Activated B cell treated with CpG ODN at 0.5 μM for 24 hours (primary cell): Measurements from ENCODE around the gene ZYX. TPM values are rescaled to one million over a fixed set of nuclear protein-coding genes. Genes with fewer than 3 reads are reported as not detected.
"Not testable (repeated sequence)": the region's sequence is repeated elsewhere in the genome, so short reads cannot be mapped to it uniquely, and the experiment has no call there.

Experiments
- ATAC-seq: fragments of 200-7000 bp; cut with Tn5 transposase; one replicate; pipeline ENCODE4 v1.10.0; 2021; ENCODE audit warnings: low read depth, mild to moderate bottlenecking, moderate library complexity
- CTCF ChIA-PET: fragments of 350-600 bp; sonication (Branson Sonifier 250); formaldehyde crosslinking; loops from one replicate; lab custom pipeline; 2021; ENCODE audit warnings: antibody characterized with exemption; lab: Charles Lee
- POLR2A ChIA-PET: fragments of 350-600 bp; sonication (Branson Sonifier 250); formaldehyde crosslinking; loops from one replicate; lab custom pipeline; 2021; ENCODE audit warnings: antibody characterized with exemption; lab: Charles Lee
- DNase-seq: peaks from one replicate; pipeline ENCODE4 v3.0.0; 2022
- H3K27ac Mint-ChIP-seq: one replicate; pipeline ENCODE4 v1.8.0; 2020; ENCODE audit warnings: mixed read lengths
- H3K27me3 Mint-ChIP-seq: one replicate; pipeline ENCODE4 v1.8.0; 2021; ENCODE audit warnings: mixed read lengths
- H3K36me3 Mint-ChIP-seq: one replicate; pipeline ENCODE4 v1.8.0; 2021; ENCODE audit warnings: low read depth, mixed read lengths
- H3K4me1 Mint-ChIP-seq: one replicate; pipeline ENCODE4 v1.8.0; 2021; ENCODE audit warnings: mixed read lengths
- H3K4me3 Mint-ChIP-seq: one replicate; pipeline ENCODE4 v1.8.0; 2020; ENCODE audit warnings: mild to moderate bottlenecking, mixed read lengths
- H3K9me3 Mint-ChIP-seq: one replicate; pipeline ENCODE4 v1.8.0; 2020; ENCODE audit warnings: mixed read lengths
- intact Hi-C: fragments of 100-400 bp; cut with micrococcal nuclease; formaldehyde crosslinking; loops from one replicate; pipeline ENCODE4 v1.15.1; 2024
- total RNA-seq: library from RNA; stranded (reverse); gene quantifications from 2 replicates; pipeline ENCODE4 v1.2.3, GENCODE V29; 2022
- TF ChIP-seq, protein P1 (sequence below): fragments of 200-600 bp; IDR thresholded peaks from one replicate; pipeline ENCODE4 v1.8.0; 2022; ENCODE audit warnings: antibody characterized with exemption, mild to moderate bottlenecking

ZYX gene
- total RNA-seq, 1 donor from 2014 or later = 101 TPM

DNA sequence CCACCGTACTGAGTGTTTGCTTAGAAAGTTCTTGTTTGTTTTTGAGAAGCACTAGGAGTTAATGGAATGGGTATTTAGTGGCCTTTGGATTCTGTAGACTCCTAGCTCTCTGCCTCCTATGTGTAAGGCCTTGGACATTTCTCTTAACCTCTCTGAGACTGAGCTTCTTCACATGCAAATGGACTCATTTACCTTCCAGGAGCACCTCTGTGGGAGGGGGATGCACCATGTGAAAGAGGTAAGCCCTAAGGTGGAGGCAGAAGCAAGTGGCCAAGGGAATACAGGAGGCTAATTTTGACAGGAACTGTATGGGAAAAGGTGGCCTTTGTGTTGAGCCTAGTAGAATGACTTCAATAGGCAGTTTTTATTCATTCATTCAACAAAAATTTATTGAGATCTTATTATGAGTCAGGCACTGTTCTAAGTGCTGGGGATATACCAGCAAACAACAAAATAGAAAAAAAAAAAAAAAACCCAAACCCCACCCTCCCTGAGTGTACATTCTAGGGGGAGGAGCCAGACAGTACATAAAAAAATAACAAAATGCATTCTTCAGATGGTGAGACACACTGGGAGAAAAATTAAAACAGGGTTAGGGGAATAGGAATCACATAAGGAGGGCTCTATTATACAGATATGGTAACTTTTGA lies 36.7 kb downstream of the ZYX start:
- POLR2A ChIA-PET = no interaction called here
- Mint-ChIP-seq H3K4me1 (no peaks in the 10 kb centered on the region), H3K36me3 (no peaks in the 10 kb centered on the region), H3K4me3 (no peak overlapping the region), H3K27me3 (peaks cover 26% of the 10 kb centered on the region), H3K27ac (no peak overlapping the region), H3K9me3 (peaks cover 4% of the 10 kb centered on the region)
- TF ChIP-seq, protein P1, sequence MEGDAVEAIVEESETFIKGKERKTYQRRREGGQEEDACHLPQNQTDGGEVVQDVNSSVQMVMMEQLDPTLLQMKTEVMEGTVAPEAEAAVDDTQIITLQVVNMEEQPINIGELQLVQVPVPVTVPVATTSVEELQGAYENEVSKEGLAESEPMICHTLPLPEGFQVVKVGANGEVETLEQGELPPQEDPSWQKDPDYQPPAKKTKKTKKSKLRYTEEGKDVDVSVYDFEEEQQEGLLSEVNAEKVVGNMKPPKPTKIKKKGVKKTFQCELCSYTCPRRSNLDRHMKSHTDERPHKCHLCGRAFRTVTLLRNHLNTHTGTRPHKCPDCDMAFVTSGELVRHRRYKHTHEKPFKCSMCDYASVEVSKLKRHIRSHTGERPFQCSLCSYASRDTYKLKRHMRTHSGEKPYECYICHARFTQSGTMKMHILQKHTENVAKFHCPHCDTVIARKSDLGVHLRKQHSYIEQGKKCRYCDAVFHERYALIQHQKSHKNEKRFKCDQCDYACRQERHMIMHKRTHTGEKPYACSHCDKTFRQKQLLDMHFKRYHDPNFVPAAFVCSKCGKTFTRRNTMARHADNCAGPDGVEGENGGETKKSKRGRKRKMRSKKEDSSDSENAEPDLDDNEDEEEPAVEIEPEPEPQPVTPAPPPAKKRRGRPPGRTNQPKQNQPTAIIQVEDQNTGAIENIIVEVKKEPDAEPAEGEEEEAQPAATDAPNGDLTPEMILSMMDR = no peak
- DNase-seq (no peak), ATAC-seq (no peak)
- intact Hi-C loops = loop anchor here (5.0 kb wide), 1 partner anchor 111 kb away; no protein-coding TSS in a partner anchor
- CTCF ChIA-PET = interaction anchor here (0.7 to 5.2 kb wide), 3 partner anchors 38 to 178 kb away, joined by 3 to 118 read pairs (median 14); no protein-coding TSS in a partner anchor

DNA sequence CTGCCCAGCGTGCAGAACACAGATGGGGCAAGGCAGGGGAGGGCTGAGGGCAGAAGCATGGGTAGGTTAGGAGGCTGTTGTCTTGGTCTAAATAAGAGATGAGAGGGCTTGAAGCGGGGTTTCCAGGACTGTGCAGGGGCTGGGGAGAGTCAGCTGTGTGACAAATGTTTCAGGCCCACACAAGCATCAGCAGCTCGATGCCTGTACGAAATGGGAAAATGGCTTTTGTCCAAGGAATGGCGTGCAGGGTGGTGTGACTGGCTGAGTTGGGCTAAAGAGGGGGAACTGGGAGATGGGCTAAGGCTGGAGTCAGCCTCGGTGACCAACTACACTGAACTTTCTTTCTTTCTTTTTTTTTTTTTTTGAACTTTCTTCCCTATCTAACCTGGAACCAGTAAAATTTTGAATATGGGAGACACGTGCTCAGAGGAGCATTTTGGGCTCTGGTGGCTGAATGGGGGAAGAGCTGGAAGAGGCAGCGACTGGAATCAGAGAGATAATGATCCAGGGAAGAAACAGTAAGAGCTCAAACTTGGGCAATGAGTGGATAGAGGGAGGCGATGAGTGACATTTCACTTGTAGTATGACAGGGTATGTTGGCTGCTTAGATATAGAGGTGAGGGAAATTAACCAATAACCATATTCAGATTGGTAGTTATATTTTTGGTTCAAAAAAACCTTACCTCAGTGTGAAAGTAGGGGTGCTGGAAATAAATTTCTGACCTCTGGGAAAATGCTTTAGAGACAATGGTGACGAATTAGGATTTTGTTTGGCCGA lies 37.7 kb downstream of the ZYX start:
- Mint-ChIP-seq H3K4me3 (no peak overlapping the region), H3K27ac (no peak overlapping the region), H3K36me3 (no peaks in the 10 kb centered on the region), H3K27me3 (peaks cover 21% of the 10 kb centered on the region), H3K9me3 (peaks cover 4% of the 10 kb centered on the region), H3K4me1 (no peaks in the 10 kb centered on the region)
- CTCF ChIA-PET = interaction anchor here (0.6 to 5.2 kb wide), 2 partner anchors 179 to 913 kb away, joined by 3 to 118 read pairs; no protein-coding TSS in a partner anchor
- ATAC-seq = no peak
- no peak for DNase-seq
- TF ChIP-seq, protein P1 = no peak
- POLR2A ChIA-PET = no interaction called here
- intact Hi-C loops = loop anchor here (5.0 kb wide), 1 partner anchor 112 kb away; no protein-coding TSS in a partner anchor

DNA sequence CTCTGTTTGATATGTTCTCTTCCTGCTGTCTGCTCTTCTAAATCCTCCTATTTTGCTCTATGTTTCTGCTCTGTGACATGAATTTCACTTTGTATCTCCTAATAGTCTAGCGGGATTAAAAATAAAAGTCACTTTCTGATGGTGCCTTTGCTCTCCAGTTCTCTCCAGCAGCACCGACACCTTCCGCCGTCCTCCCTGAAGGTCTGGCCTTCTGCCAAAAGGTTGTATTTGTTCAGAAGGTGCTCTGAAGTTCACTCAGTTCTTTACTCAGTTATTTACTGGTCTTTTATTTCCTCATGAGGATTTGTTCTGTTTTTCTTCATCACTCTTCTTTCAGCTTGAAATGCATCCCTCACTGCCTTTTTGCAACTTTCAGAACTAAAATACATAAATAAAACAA lies 38.7 kb downstream of the ZYX start:
- TF ChIP-seq, protein P1 = no peak
- Mint-ChIP-seq H3K36me3 (no peaks in the 10 kb centered on the region), H3K4me3 (no peak overlapping the region), H3K27me3 (peaks cover 15% of the 10 kb centered on the region), H3K4me1 (no peaks in the 10 kb centered on the region), H3K9me3 (peaks cover 4% of the 10 kb centered on the region), H3K27ac (no peak overlapping the region)
- ATAC-seq = no peak
- no peak for DNase-seq
- POLR2A ChIA-PET = no interaction called here
- intact Hi-C loops = loop anchor here (5.0 kb wide), 1 partner anchor 113 kb away; no protein-coding TSS in a partner anchor
- CTCF ChIA-PET = no interaction called here

DNA sequence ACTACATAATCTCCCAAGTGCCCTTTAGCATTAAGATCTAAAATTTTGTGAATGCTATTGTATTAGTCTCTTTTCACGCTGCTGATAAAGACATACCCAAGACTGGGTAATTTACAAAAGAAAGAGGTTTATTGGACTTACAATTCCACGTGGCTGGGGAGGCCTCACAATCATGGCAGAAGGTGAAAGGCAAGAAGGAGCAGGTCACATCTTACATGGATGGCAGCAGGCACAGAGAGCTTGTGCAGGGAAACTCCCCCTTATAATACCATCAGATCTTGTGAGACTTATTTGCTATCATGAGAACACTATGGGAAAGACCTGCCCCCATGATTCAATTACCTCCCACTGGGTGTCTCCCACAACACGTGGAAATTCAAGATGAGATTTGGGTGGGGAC lies 39.5 kb downstream of the ZYX start:
- ATAC-seq, POLR2A ChIA-PET, H3K9me3 Mint-ChIP-seq, H3K4me3 Mint-ChIP-seq, H3K27ac Mint-ChIP-seq, CTCF ChIA-PET, H3K4me1 Mint-ChIP-seq, DNase-seq, intact Hi-C loops, H3K36me3 Mint-ChIP-seq: not testable (repeated sequence)
- H3K27me3 Mint-ChIP-seq = peaks cover 12% of the 10 kb centered on the region

DNA sequence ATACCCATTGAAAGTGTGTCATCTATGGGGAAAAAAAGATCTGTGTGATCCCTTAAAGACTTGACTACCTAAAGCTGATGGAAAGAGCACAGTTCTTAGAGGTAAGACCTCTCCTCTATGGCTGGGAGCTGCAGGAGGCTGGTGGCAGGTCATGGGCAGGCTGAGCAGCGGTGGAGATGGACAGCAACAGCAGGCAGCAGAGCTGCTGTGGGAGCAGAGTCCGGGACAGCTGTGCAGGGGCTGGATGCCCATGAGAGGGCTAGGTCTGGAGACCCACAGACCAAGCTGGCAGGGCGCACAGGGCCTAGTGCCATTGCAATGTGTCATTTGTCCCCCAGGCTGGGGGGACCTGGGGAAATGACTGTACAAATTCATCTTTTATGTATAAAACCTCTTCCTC lies 40.9 kb downstream of the ZYX start:
- TF ChIP-seq, protein P1 = no peak
- intact Hi-C loops = no loop called here

DNA sequence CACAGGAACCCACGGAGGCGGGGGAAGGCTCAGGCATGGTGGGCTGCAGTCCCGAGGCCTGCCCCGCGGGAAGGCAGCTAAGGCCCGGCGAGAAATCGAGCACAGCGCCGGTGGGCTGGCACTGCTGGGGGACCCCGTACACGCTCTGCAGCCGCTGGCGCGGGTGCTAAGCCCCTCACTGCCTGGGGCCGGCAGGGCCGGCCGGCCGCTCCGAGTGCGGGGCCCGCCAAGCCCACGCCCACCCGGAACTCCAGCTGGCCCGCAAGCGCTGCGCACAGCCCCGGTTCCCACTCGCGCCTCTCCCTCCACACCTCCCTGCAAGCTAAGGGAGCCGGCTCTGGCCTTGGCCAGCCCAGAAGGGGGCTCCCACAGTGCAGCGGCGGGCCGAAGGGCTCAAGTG lies 43.3 kb downstream of the ZYX start:
- H3K4me3 Mint-ChIP-seq, DNase-seq, H3K4me1 Mint-ChIP-seq, ATAC-seq, H3K27ac Mint-ChIP-seq, H3K27me3 Mint-ChIP-seq, H3K36me3 Mint-ChIP-seq, intact Hi-C loops, POLR2A ChIA-PET, H3K9me3 Mint-ChIP-seq: not testable (repeated sequence)
- CTCF ChIA-PET = interaction anchor here (0.9 kb wide), 1 partner anchor 9 kb away, joined by 3 read pairs; no protein-coding TSS in a partner anchor

More for the DNA sequence above, 40.9 kb downstream of the ZYX start:
- Mint-ChIP-seq H3K4me3 (no peak overlapping the region), H3K27ac (no peak overlapping the region), H3K27me3 (peaks cover 5% of the 10 kb centered on the region), H3K9me3 (peaks cover 4% of the 10 kb centered on the region), H3K36me3 (no peaks in the 10 kb centered on the region), H3K4me1 (peaks cover 3% of the 10 kb centered on the region)
- no peak for ATAC-seq
- no peak for DNase-seq
- ChIA-PET CTCF (interaction anchor here (1.3 kb wide), 1 partner anchor 182 kb away, joined by 4 read pairs; no protein-coding TSS in a partner anchor), POLR2A (no interaction called here)
